GM18517 (cell line): Measurements from ENCODE around the gene ATP8A2.

Experiments used
- ATAC-seq: cut with Tn5 transposase; IDR thresholded peaks from one replicate; pipeline ENCODE4 v1.9.1; 2021; ENCODE audit warnings: mild to moderate bottlenecking, moderate library complexity; ENCODE audit not compliant: unreplicated experiment

Gene ATP8A2

DNA sequence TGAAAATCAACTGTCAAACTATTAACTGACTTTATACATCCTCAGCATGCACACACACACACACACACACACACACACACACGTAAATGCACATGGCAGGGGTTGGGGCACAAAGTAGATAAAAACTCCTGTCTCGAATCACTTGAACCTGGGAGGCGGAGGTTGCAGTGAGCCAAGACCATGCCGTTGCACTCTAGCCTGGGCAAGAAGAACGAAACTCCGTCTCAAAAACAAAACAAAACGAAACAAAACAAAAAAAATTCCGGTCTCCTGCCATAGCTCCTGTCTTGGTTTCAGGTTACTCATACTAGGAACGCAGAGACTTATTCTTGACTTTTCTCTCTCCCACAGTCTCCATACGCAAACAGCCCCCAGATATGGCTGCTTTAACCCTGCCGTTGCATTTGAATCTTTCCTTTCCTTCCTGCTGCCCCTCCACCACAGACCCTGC, 531.1 kb downstream of the ATP8A2 start:
- ATAC-seq: no peak

DNA sequence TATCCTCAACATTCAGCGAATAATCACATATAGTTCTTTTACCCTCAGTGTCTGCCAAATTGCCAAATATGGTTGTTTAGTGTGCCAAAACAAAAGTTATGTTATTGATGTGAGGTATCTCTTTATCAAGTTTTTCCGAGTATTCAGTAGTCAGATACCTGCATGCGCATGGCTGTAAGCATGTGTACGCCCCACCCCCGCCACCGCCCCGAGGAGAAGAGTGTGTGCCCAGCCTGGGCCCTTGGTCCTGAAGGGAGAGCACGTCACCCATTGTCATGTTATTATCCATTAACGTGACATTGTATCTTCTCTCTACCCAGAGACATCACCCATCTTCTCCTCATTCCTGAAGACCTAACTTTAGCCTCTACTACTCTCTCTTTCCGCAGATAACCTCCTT, 533.1 kb downstream of the ATP8A2 start:
- ATAC-seq: no peak

DNA sequence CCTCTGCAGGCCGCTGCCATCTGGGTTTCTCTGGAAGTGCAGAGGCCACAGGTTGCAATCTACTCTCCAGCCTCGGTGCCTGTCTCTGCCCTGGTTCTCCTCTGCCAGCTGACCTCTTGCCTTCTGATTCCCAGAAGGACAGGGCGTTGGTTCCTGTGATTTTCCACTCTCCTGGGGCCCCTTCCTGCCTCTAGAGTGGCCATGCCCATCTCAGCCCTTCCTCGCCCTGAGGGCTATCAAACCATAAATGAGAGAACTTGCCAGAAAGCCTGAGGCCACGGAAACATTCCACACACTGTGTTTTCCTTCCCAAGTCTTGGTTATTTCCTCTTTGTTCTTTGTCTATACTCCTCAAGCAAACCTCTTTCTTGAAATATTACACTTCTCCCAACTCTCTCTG, 533.8 kb downstream of the ATP8A2 start:
- no peak for ATAC-seq

DNA sequence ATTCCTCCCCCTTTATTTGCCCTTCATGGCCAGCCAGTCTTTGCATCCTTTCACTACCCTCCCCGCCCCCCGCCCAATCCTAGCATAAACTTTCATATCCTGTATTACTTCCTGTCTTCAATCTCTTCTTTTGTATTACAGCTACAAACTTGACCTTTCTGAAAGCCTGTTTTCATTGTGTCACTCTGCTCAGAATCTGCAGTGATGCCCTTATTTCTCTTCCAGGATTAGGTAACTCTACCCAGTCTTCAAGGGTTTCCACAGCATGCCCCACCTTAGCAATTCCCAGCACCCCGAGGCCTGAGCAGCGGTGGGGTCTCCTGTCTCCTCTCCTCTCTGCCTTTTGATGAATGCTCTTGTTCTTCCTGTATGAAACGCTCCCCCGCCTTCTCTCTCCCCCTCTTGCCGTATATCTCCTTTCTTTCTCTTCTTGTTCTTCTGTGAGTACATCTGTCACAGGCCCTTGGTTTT, 534.5 kb downstream of the ATP8A2 start:
- ATAC-seq: no peak

DNA sequence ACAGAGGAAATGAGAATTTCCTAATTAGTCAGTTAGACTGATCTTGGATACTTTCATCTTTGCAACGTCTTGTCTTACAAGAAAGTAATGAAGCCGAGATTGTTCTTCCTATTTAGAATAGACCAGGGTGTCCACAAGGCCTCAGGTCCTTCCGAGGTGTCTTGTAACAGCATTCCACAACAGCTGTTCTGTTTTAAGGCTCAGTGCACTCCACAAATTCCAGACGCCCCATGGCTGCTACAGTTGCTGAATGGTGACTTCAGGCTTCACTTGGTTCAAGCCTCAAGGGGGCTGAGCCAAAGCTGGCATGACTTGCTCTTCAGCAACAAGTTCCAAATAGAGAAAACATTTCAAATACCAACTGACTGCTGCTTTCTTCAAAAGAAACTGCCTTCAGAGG, 536.6 kb downstream of the ATP8A2 start:
- no peak for ATAC-seq

DNA sequence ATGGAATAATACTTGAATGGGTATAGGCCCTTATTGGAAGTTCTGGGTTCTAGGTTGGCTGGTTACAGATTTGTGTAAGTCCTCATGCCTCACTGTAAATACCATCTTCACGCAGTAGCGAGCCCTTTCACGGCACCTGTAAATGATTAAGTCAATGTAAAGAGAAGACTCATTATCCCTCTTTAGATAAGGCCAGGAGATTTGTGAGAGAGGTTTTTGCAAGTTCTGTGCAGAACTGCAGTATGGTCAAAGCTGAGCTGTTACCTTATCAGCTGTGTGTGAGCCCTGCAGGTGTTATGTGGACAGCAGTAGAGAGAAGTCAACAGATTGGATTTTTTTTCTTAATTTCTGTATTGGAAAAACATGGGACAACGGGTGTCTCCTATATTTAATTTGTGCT, 538.5 kb downstream of the ATP8A2 start:
- ATAC-seq: no peak

DNA sequence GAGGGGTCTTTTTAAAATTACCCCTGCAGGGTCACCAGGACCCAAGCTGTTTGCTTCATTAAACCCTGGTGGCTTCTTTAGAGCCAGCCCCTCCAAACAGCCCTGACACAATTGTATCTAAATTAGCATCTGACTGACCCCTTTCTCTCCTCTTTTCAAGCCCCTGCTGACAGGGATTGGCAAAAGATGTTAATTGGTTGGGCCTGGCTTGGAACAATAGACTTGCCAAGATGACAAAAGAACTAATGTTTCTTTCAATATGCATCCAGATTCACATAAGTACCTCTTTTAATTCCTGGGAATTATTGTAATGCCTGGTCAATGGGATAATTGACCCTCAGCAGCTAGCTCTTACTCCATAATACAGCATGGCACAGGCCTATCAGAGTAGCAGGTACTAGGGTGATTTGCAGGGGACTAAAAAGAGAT, 539.2 kb downstream of the ATP8A2 start:
- ATAC-seq: no peak

DNA sequence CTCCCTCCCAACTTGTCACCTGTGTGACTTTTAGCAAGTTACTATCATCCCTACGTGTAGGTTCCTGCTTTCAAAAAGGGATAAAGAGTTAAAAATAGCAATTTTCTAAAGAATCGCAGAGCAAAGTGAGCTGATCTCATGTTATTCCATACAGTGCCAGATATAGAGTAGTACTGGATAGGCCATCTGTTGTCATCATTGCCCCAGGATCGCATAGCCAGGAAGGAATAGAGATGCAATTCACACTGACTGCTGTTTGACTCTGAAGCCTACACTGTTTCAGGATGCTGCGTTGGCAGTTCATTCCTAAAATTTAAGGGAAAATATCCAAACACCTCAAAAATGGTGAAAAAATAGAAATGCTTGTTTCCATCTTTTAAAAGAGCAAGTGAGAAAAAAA, 541.2 kb downstream of the ATP8A2 start:
- no peak for ATAC-seq

DNA sequence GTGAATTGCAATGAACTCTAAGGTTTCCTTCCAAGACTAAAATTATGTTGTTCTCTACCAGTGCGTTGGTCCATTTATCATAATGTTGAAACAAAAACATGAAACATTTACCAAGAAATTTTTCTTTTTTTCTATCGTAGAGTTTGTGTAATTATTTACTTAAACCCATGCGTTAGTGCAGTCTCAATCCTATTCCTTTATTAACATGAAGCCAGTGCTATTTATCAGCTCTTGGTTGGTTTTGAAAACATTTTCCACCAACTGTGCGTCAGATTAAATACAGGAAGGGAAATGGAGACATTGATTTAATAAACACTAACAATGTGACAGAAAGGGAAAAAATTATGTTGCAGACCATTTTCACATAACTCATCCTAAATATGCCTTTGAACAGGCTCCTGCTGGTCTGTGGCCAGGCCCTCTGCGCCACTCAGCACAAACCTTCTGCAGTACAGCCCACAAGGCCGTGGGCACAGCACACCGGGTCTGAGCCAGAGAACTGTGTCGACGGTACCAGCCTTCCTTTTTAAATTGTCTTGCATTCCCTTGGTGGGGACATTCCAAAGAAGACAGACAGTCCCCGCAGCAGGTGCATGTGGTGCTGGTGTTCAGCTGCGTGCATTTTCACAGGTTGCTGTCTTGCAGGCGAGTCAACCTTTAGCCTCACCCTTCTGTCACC, 544.2 kb downstream of the ATP8A2 start:
- no peak for ATAC-seq

DNA sequence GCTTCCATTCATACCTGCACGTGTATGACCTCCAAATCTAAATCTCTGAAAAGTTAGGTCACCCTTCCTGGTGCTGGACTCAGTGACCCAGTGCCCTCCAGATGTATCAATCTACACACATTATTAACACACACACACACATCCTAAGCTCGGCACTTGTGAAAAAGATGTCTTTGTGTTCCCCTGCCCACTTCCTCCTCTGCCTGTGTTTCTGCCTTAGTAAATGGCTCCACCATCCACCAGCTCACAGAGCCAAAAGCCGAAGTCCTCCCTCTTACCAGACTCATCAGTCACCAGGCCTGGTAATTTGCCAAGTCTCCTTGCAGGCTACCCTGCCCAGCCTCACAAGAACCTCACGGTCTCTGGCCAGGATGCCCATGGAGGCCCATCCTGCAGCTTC, 548.5 kb downstream of the ATP8A2 start:
- no peak for ATAC-seq

DNA sequence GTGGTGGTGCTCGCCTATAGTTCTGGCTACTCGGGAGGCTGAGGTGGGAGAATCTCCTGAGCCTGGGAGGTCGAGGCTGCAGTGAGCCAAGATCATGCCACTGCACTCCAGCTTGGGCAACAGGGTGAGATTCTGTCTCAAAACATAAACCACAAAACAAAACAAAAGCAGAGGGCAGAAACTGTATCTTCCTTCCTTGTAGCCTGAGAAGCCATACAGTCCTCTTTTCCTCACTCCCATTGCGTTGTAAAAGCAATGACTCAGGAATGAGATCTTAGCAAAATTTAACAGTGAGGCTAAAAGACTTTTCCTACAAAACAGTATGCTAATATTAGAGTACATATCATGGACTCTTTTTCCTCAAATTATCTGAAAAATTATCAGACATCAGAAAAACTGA, 549.2 kb downstream of the ATP8A2 start:
- no peak for ATAC-seq

DNA sequence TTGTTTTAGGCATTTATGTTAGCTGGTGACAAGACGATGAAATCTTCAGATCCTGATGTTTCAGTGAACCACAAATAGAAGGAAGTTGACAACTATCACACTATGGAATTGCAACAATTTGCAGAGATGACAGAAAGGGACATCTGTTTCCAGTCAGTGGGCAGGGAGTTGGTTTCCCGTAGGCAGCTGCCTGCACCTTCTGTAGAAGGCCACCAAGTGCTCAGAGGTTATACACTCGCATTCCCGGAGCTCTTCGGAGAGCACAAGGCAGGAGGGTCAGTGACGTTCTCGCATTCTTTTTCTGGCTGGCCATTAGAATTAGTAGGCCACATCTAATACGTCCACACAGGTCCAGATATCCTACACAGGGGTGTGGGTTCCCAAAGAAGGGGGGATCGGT, 550.6 kb downstream of the ATP8A2 start:
- ATAC-seq: no peak

DNA sequence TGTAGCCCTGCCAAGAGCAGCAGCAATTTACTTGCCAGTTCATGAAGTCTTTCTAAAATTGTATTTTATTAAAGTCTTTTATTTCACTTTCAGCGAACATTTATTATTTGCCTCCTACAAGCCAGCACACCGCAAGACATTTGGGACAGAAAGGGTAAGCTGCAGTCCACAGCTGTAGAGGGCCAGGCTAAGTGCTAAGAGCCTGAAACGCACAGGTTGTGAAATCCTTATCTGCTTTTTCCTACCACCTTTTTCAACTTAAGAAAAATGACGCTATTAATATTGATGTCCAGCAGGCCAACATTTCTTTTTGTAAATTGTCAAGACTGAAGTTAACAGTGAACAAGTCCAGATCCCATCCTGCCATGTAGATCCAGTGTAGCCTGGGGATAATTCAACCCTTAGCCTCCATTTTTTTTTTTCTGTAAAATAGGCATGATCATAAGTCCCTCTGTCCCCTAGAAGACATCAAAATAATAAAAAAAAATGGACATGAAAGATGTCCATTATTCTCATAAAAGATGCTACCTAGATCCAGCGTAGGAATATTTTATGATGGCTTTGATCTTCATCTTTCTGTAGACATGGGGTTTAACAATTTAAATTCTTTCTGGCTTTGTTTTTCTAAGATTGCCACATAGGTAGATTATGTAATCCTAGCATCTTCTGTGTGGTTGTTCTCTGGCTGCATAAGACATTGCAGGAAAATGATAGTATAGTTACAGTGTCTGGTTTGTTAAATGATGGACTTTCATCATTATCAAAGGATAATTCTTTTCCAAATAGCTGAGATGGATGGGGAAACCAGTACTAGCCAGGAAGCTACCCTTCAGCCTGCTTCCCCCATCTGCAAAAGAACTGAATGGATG, 551.7 kb downstream of the ATP8A2 start:
- no peak for ATAC-seq

DNA sequence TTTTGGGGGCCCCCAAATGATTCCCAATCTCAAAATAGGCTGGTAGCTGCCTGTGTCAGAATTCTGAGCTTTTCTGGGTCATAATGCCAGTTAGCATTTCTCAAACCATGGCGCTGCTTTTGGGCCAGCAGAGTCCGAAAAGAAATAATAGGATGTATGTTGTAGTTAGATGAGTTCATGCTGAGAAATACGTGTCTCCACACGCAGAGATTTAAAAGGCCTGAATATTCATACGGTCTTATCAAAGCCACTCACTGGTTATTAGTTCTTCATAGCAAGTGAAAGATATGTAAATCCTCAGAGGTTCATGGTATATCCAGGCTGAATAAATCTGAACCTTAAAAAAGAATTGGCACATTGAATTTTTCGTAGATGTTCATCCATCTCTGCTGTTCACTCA, 555.6 kb downstream of the ATP8A2 start:
- ATAC-seq: no peak

DNA sequence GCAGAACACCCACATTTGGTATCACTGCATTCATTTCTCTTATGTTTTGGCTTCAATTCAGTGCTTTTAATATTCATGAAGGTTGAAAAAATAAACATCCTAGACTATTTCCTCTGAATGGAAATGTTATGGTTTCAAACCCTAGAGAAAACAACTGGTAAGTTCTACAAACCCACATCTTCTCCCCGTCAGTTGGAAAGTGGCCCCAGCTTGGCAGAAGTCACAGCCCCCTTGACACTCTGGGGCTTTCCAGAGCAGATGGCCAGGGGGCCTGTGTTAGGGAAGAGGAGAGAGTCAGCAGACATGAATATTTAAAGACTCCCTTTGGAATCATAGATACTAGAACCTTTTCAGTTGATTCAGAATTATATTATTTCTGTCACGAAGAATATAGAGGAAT, 556.2 kb downstream of the ATP8A2 start:
- ATAC-seq: no peak

DNA sequence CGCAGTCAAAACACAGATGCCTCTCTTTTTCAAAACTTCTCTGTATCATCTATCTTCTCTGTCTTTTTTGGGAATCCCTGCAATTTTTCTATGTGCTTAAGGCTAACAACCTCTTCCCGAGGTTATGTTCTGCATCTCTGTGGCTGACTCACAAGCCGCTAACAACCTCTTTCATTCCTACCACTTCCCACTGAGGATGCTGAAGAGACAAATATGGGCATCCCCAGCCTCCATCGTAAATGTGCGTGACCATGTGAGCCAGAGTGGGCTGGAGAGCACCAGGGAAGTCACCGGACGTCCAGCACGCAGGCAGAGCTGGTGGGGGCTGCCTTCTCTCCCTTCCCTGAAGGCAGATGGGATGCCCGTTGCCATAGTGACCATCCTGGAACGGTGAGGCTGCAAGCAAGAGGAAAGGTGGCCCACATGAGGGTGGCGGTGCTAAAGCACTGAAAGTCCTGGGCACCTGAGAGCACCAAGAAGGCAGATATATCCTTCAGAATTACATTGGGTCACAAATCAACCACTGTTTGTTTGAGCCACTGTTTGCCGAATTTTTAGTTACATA, 557.2 kb downstream of the ATP8A2 start:
- ATAC-seq: no peak

DNA sequence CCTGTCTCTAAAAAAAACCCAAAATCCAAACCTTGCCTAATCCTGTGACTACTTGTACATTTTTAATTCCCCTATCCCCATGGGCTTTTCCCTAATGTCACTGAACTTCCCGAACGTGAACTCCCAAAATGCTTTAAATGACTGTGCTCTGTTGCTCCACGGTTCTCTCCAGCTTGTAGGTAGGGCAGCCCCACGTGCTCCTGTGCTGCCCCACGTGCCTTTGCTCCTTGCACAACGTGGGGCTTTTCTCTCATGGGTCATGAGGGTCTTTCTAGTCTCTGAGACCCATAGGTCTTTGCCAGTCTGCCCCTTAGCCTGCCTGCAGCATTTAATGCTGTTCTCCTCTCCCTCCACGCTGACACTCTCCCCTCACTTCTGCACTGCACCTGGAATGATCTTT, 558.0 kb downstream of the ATP8A2 start:
- no peak for ATAC-seq

DNA sequence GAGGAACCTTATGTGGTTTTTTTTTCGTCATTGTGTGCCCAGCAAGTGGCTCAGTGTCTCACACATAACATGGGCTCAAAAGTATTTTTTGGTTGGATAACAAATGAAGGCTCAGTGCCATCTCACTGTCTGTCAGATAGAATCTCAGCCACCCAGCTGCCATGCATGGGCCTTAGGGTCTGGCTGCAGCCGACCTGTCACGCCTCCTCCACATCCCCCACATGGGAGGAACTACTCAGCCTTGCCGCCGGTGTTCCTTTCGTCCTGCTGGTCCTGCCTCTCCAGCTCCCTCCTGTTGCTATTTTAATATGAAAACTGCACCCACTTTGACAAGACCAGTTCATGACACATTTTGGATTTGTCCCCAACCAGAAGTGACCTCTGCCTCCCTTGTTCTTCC, 558.9 kb downstream of the ATP8A2 start:
- ATAC-seq: no peak

DNA sequence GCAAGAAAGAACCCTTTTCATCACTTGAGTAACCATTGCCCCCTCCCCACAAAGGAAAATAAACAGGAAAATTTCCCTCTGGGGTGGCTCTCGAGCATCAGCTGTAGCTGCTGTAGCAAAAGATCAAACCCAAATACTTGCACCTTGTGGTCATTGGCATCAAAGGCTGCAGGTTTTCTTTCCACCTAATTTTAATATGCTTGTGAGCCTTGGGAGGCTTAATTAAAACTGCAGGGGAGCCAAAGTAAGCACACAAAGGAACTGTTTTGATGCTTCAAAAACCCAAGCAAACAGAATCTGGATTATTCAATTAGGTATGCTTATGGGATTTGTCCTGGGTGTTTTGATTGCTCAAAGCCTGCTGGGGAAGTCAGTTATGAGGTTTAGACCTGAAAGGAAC, 560.6 kb downstream of the ATP8A2 start:
- ATAC-seq: no peak

DNA sequence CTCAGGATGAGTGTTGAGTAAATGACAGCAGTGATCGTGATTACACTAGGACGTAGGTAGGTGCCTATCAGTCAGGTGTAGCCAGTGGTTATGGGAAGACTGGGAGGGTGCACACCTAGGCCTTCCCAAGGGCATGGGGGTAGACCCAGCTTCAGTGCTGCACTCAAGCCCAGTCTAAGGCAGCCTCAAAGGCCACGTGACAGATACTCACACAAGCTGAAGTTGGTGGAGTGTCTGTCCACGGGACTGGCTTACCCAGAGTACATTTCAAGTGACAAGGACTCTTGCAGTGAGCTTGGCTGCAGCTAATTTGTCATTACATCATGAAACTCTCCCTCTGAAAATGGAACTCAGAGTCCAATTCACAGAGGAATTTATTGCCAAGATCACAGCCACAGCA, 561.7 kb downstream of the ATP8A2 start:
- no peak for ATAC-seq

DNA sequence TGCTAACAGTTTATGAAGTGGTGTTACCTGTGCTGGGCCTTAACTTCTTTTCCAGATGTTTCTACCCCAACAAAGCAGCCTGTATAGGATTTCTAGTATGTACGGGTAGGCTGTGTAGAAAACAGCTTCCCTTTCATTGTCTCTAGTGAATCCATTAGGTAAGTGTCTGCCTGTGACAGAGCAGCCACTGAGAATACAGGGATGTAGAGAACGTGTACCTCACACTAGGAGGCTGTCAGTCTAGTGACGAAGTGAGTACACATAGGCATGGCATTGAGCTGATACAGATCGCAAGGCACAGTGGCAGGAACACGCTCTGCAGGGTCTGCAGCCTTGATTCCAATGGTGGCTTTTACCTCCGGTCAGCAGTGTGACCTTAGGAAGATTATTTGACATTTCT, 562.4 kb downstream of the ATP8A2 start:
- ATAC-seq: no peak
